Naive thymus-derived CD4-positive, alpha-beta T cell (primary cell): Measurements from ENCODE around the gene LHX4. TPM values are rescaled to one million over a fixed set of nuclear protein-coding genes. Genes with fewer than 3 reads are reported as not detected.
A peak's percentile ranks its signal among the peaks of the same experiment; 100 is the strongest.

Experiments used
- ATAC-seq: fragments of 150-1000 bp; cut with Tn5 transposase; 2 replicates; pipeline ENCODE4 v1.10.0; 2021; ENCODE audit warnings: mild to moderate bottlenecking, moderate library complexity
- CTCF ChIA-PET: fragments of 350-600 bp; sonication (Branson Sonifier 250); formaldehyde crosslinking; loops from one replicate; lab custom pipeline; 2021; ENCODE audit warnings: antibody characterized with exemption; lab: Charles Lee
- POLR2A ChIA-PET: fragments of 350-600 bp; sonication (Branson Sonifier 250); formaldehyde crosslinking; loops from one replicate; lab custom pipeline; 2021; ENCODE audit warnings: antibody characterized with exemption, inconsistent platforms; lab: Charles Lee
- DNase-seq, 9 donors: peaks; one replicate each; pipeline versions ENCODE4 v3.0.0 to v3.0.0-alpha.2; 2020 to 2022; ENCODE audit warnings: mixed read lengths in 1 of 9
- H3K27ac ChIP-seq: one replicate; pipeline ENCODE4 v1.7.0; 2013; ENCODE audit warnings: mild to moderate bottlenecking, low read depth, low read length, moderate library complexity
- H3K27me3 ChIP-seq, 2 donors: one replicate each; pipeline ENCODE4 v1.7.0; 2013; ENCODE audit warnings: low read length in 2 of 2, mild to moderate bottlenecking in 2 of 2, moderate library complexity in 2 of 2; ENCODE audit not compliant: control insufficient read depth in 2 of 2, insufficient read depth in 2 of 2
- H3K36me3 ChIP-seq, 3 experiments: 1 replicate in 2 of 3; 2 replicates in 1 of 3; pipeline ENCODE4 v1.7.0; 2013; ENCODE audit warnings: low read length in 3 of 3, mild to moderate bottlenecking in 3 of 3, moderate library complexity in 1 of 3; ENCODE audit not compliant: insufficient read depth in 3 of 3, control insufficient read depth in 2 of 3
- H3K4me1 ChIP-seq, 2 donors: one replicate each; pipeline ENCODE4 v1.7.0; 2013; ENCODE audit warnings: low read length in 2 of 2, mild to moderate bottlenecking in 2 of 2, moderate library complexity in 1 of 2; ENCODE audit not compliant: control insufficient read depth in 2 of 2, insufficient read depth in 2 of 2
- H3K4me3 ChIP-seq: 2 replicates; pipeline ENCODE4 v1.7.0; 2013; ENCODE audit warnings: mild to moderate bottlenecking, low read length
- H3K9me3 ChIP-seq, 3 experiments: 1 replicate in 2 of 3; 2 replicates in 1 of 3; pipeline ENCODE4 v1.7.0; 2013; ENCODE audit warnings: low read length in 3 of 3; ENCODE audit not compliant: control insufficient read depth in 2 of 3
- H3K27ac Mint-ChIP-seq, 9 donors: one replicate each; pipeline ENCODE4 v1.8.0; 2020 to 2022; ENCODE audit warnings: mixed read lengths in 9 of 9, mild to moderate bottlenecking in 8 of 9, moderate library complexity in 5 of 9, inconsistent platforms in 2 of 9
- H3K27me3 Mint-ChIP-seq, 5 donors: one replicate each; pipeline ENCODE4 v1.8.0; 2021 to 2022; ENCODE audit warnings: mixed read lengths in 5 of 5, mild to moderate bottlenecking in 1 of 5
- H3K36me3 Mint-ChIP-seq, 5 donors: one replicate each; pipeline ENCODE4 v1.8.0; 2020 to 2022; ENCODE audit warnings: mixed read lengths in 5 of 5, mild to moderate bottlenecking in 3 of 5, inconsistent platforms in 1 of 5
- H3K4me1 Mint-ChIP-seq, 7 donors: one replicate each; pipeline ENCODE4 v1.8.0; 2020 to 2022; ENCODE audit warnings: mixed read lengths in 7 of 7, mild to moderate bottlenecking in 3 of 7, inconsistent platforms in 1 of 7
- H3K4me3 Mint-ChIP-seq, 10 donors: one replicate each; pipeline ENCODE4 v1.8.0; 2020 to 2022; ENCODE audit warnings: mild to moderate bottlenecking in 10 of 10, mixed read lengths in 10 of 10, moderate library complexity in 6 of 10, inconsistent platforms in 2 of 10
- H3K9me3 Mint-ChIP-seq, 11 donors: one replicate each; pipeline ENCODE4 v1.8.0; 2020 to 2022; ENCODE audit warnings: mixed read lengths in 11 of 11, mild to moderate bottlenecking in 4 of 11, inconsistent platforms in 1 of 11, moderate library complexity in 1 of 11
- intact Hi-C, 2 donors: fragments of 100-400 bp; cut with micrococcal nuclease; formaldehyde crosslinking; loops; one replicate each; pipeline ENCODE4 v1.15.1; 2023
- polyA plus RNA-seq, 2 donors: library from polyadenylated mRNA; unstranded; fragments of 300-500 nt; fragmentation: Illumina TruSeq; gene quantifications; one replicate each; pipeline ENCODE4 v1.2.3, GENCODE V29; 2021
- total RNA-seq, 6 experiments: library from RNA in 5 of 6; stranded (reverse) in 5 of 6; gene quantifications; 1 replicate in 5 of 6; 2 replicates in 1 of 6; pipeline ENCODE4 v1.2.3 and lab custom pipeline; 2021 to 2026

The LHX4 gene
- total and polyA plus RNA-seq, 7 experiments from 2014 or later, result 0.07 to 0.58 (median 0.24) TPM; not detected in 4

DNA sequence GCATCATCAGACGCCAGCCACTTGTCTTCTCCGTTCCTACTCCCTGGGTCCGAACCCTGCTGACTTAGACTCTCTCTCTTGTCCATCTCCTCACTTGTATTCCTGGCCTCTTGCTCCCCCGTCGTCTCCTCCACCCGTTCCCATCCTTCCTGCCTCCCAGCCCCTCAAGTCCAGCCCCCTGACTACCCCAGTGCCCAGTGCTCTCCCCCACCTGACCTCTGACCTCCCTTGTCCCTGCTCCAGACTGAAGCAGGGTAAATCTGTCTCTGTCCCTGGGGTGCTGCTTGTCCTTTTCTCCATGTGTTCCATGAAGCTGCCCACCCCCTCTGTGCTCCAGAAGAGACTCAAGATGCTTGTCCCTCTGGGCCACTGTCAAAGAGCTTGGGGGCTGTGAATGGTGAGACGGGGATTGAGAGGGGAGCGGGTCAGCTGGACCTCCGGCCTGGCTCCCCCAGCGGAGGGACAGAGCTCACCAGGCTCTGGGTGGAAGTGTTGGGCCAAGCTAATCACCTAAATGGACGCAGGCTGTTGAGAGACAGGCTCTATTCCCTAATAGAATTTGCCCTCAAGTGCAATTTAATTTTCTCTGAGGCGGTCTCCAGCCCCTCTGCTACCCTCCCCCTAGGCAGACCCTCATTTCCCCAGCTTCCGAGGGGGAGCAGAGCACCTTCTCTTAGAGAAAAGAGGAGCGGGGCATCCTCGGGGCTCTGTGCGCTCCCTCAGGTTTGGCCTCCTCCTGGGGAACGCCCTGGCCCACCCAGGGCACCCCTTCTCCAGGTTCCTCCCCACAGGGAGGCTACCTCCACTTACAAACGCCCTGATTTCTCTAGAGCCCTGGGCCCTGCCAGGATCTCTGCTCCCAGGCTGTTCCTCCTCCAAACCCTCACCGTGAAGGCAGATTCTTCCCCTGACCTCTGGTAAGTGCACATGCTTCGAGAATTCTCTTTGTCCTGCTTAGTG is 11.0 kb upstream of the LHX4 start:
- CTCF ChIA-PET, result no interaction called here
- no peaks in the 10 kb centered on the region for H3K27me3 ChIP-seq
- no peaks in the 10 kb centered on the region for H3K4me1 ChIP-seq
- intact Hi-C loops, result no loop called here
- no peaks in the 10 kb centered on the region for H3K36me3 ChIP-seq
- no peaks in the 10 kb centered on the region for H3K9me3 ChIP-seq
- no peak overlapping the region for H3K4me3 ChIP-seq
- no peak overlapping the region for H3K27ac Mint-ChIP-seq
- no peaks in the 10 kb centered on the region for H3K9me3 Mint-ChIP-seq
- H3K27me3 Mint-ChIP-seq, result peaks cover 9 to 28% (median 14%) of the 10 kb centered on the region in 5 donors
- no peak for DNase-seq
- H3K4me1 Mint-ChIP-seq, result peaks cover 0 to 3% (median 0%) of the 10 kb centered on the region in 7 donors
- H3K4me3 Mint-ChIP-seq, result no peak overlapping the region
- no peaks in the 10 kb centered on the region for H3K36me3 Mint-ChIP-seq
- no peak for ATAC-seq
- H3K27ac ChIP-seq, result no peak overlapping the region
- POLR2A ChIA-PET, result no interaction called here

DNA sequence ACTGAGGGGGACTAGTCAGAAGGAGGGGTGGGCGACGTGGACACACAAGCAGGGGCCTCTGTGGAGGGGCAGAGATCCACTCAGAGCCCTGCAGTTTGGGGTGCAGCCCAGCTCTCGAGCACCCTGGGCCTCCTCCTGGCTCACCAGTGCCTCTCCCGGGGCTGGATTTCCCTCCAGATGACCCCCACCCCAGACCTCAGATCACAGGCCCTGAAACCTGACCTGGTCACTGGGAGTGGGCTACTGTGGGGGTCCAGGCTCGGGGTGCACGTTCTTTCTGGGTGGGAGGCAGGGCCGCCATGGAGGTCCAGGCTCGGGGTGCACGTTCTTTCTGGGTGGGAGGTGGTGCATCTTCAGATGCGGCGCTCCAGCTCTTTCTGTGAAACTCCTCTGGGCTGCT is 10.3 kb upstream of the LHX4 start:
- Histone ChIP-seq H3K9me3 (no peaks in the 10 kb centered on the region), H3K4me3 (no peak overlapping the region), H3K36me3 (no peaks in the 10 kb centered on the region), H3K27ac (no peak overlapping the region), H3K4me1 (no peaks in the 10 kb centered on the region), H3K27me3 (no peaks in the 10 kb centered on the region)
- intact Hi-C loops, result no loop called here
- peaks cover 12 to 34% (median 19%) of the 10 kb centered on the region in 5 donors for H3K27me3 Mint-ChIP-seq
- POLR2A ChIA-PET, result no interaction called here
- ATAC-seq (no peak), DNase-seq (no peak)
- no peaks in the 10 kb centered on the region for H3K36me3 Mint-ChIP-seq
- H3K27ac Mint-ChIP-seq, result no peak overlapping the region
- CTCF ChIA-PET, result no interaction called here
- no peak overlapping the region for H3K4me3 Mint-ChIP-seq
- H3K4me1 Mint-ChIP-seq, result peaks cover 0 to 3% (median 0%) of the 10 kb centered on the region in 7 donors
- H3K9me3 Mint-ChIP-seq, result no peaks in the 10 kb centered on the region

DNA sequence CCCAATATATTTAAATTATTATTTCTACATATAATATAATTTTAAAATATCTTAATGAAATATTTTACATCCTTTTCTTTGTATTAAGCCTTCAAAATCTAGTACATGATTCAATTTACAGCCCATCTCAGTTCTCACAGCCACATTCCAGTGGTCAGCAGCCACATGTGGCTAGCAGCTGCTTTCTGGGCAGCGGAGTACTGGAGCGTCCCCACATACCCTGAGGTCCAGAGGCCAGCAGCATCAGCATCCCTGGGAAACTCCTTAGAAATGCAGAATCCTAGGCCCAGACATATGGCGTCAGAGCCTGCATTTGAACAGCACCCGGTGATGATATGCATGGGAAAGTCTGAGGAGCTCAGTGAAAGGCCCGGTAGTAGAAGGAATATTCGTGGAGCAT is 8.6 kb upstream of the LHX4 start:
- H3K4me1 Mint-ChIP-seq, result no peaks in the 10 kb centered on the region
- Histone ChIP-seq H3K27me3 (no peaks in the 10 kb centered on the region), H3K9me3 (no peaks in the 10 kb centered on the region), H3K36me3 (no peaks in the 10 kb centered on the region), H3K27ac (no peak overlapping the region), H3K4me3 (no peak overlapping the region), H3K4me1 (no peaks in the 10 kb centered on the region)
- ChIA-PET CTCF (no interaction called here), POLR2A (no interaction called here)
- DNase-seq (no peak), ATAC-seq (no peak)
- no peaks in the 10 kb centered on the region for H3K9me3 Mint-ChIP-seq
- H3K4me3 Mint-ChIP-seq, result no peak overlapping the region
- intact Hi-C loops, result no loop called here
- H3K27ac Mint-ChIP-seq, result no peak overlapping the region
- H3K27me3 Mint-ChIP-seq, result peaks cover 20 to 50% (median 32%) of the 10 kb centered on the region in 5 donors
- no peaks in the 10 kb centered on the region for H3K36me3 Mint-ChIP-seq

DNA sequence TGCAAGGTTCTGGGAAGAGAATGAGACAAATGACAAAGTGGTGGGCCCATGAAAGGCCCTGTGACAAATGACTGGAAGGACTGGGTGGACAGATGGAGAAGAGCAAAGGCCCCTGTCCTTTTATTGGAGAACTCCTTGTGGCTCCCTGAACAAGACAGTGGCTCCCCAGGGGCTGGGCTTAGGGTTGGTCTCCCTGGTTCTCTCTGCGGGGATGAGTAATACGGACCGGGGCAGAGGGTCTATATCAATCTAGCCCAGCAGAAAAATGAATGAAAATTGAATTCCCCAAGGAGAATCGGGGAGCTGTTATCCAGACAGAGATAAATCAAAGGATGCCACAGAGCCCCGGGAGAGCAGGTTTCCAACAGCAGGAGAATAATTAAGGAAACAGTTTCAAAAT is 5.2 kb upstream of the LHX4 start:
- DNase-seq, result no peak
- Mint-ChIP-seq H3K27ac (no peak overlapping the region), H3K4me1 (peaks cover 0 to 12% (median 6%) of the 10 kb centered on the region in 7 donors), H3K27me3 (peaks cover 43 to 72% (median 57%) of the 10 kb centered on the region in 5 donors), H3K4me3 (no peak overlapping the region), H3K9me3 (peaks cover 0 to 2% (median 0%) of the 10 kb centered on the region in 11 donors), H3K36me3 (no peaks in the 10 kb centered on the region)
- H3K4me3 ChIP-seq, result no peak overlapping the region
- H3K9me3 ChIP-seq, result no peaks in the 10 kb centered on the region
- CTCF ChIA-PET, result no interaction called here
- peaks cover 7 to 17% of the 10 kb centered on the region in 2 donors for H3K27me3 ChIP-seq
- no peaks in the 10 kb centered on the region for H3K36me3 ChIP-seq
- ATAC-seq, result no peak
- intact Hi-C loops, result loop anchor here in 1 of 2 donors (5.0 kb wide), 1 partner anchor 73 kb away; the partner anchor contains the start of gene QSOX1
- H3K4me1 ChIP-seq, result peaks cover 0 to 5% of the 10 kb centered on the region in 2 donors
- no peak overlapping the region for H3K27ac ChIP-seq
- POLR2A ChIA-PET, result no interaction called here

DNA sequence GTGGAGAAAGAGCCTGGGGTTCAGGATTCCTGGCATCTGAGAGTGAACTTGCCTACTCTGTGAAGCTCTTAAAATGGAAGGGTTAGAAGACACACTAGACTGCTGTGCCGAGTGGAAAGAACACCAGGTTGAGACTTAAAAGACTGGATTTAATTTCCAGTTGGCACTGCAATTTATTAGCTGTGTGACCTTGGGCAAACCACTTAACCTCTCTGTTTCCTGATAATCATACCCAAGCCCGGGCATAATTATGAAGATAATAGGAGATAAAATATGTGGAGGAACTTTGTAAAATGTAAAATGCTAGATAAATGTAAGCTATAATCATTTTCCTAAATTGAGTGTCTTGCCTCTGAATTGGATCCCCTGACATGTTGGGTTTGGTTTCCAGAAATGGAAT is 4.7 kb upstream of the LHX4 start:
- Mint-ChIP-seq H3K36me3 (no peaks in the 10 kb centered on the region), H3K27me3 (peaks cover 43 to 72% (median 57%) of the 10 kb centered on the region in 5 donors), H3K4me1 (peaks cover 0 to 12% (median 6%) of the 10 kb centered on the region in 7 donors), H3K4me3 (no peak overlapping the region), H3K9me3 (peaks cover 0 to 2% (median 0%) of the 10 kb centered on the region in 11 donors), H3K27ac (no peak overlapping the region)
- Histone ChIP-seq H3K4me3 (no peak overlapping the region), H3K36me3 (no peaks in the 10 kb centered on the region), H3K4me1 (peaks cover 1 to 5% of the 10 kb centered on the region in 2 donors), H3K9me3 (no peaks in the 10 kb centered on the region), H3K27ac (no peak overlapping the region), H3K27me3 (peaks cover 7 to 18% of the 10 kb centered on the region in 2 donors)
- ATAC-seq (no peak), DNase-seq (no peak)
- intact Hi-C loops, result loop anchor here in 1 of 2 donors (5.0 kb wide), 1 partner anchor 73 kb away; the partner anchor contains the start of gene QSOX1
- ChIA-PET CTCF (no interaction called here), POLR2A (no interaction called here)

DNA sequence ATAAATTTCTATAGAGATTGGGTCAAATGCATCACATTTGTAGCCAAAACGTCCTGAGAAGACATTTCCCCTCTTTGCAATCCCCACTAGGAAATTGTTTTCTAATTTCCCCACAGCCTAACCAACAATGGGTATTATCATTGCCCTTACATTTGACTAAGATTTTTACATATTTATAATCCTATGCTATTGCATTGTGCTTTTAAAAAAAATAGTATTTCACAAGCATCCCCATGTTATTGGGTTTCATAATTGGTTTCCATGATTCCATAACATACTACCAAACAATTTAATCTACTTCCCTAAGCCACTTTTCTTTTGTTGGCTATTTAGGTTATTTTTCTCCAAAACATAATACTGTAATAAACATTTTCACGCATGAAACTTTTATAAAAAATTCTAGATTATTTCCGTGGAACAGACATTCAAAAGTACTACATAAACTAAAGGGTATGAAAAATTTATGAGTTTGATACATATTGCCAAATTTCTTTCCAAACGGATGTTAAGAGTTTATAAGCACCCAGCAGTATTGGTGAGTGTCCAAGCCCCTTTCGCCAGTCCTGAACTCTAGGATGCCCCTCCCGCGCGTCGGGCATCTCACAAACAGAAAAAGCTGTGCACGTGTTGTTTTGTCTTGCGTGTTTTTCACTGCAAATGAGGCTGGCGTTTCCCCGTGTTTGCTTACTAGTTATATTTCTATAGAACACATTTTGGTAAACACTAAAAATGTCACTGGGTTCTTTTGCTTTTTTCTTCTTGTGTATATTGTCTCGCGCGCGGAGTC is 2.0 kb upstream of the LHX4 start:
- H3K9me3 Mint-ChIP-seq, result peaks cover 0 to 2% (median 0%) of the 10 kb centered on the region in 11 donors
- no peaks in the 10 kb centered on the region for H3K36me3 ChIP-seq
- peaks cover 57 to 86% (median 67%) of the 10 kb centered on the region in 5 donors for H3K27me3 Mint-ChIP-seq
- DNase-seq (no peak), ATAC-seq (no peak)
- POLR2A ChIA-PET, result no interaction called here
- peaks cover 13 to 36% of the 10 kb centered on the region in 2 donors for H3K27me3 ChIP-seq
- peak overlapping the region; percentile 57 to 81 (median 76) for H3K4me3 Mint-ChIP-seq
- no peak overlapping the region for H3K27ac ChIP-seq
- H3K9me3 ChIP-seq, result no peaks in the 10 kb centered on the region
- CTCF ChIA-PET, result no interaction called here
- H3K4me1 Mint-ChIP-seq, result peaks cover 9 to 25% (median 16%) of the 10 kb centered on the region in 7 donors
- intact Hi-C loops, result loop anchor here in 1 of 2 donors (5.0 kb wide), 1 partner anchor 76 kb away; the partner anchor contains the start of gene QSOX1
- no peak overlapping the region for H3K4me3 ChIP-seq
- H3K36me3 Mint-ChIP-seq, result no peaks in the 10 kb centered on the region
- peaks cover 12 to 17% of the 10 kb centered on the region in 2 donors for H3K4me1 ChIP-seq
- peak overlapping the region in 2 of 9 donors; percentile 23 to 62 for H3K27ac Mint-ChIP-seq
